Coronary artery (tissue), 2 donors: ENCODE measurements around the gene MED25.
A peak's percentile ranks its signal among the peaks of the same experiment; 100 is the strongest.

Experiments used
- DNase-seq: peaks from one replicate; pipeline ENCODE4 v3.0.0-alpha.2; 2017; ENCODE audit warnings: low spot score
- H3K27ac ChIP-seq, 2 donors: fragments of 200-600 bp; sonication (generic); one replicate each; pipeline ENCODE4 v1.5.1; 2016 to 2019
- H3K4me3 ChIP-seq: fragments of 200-600 bp; sonication (generic); 2 replicates; pipeline ENCODE4 v1.5.1; 2016; ENCODE audit warnings: mild to moderate bottlenecking, moderate library complexity
- CTCF ChIP-seq: fragments of 200-600 bp; sonication (generic); IDR thresholded peaks from one replicate; pipeline ENCODE4 v1.5.1; 2019; ENCODE audit warnings: antibody characterized with exemption

MED25 gene

GRCh38 chr19:49853852-49854377 is 35.8 kb downstream of the MED25 start:
- TF ChIP-seq CTCF, result no peak
- H3K27ac ChIP-seq, result no peak overlapping the region
- no peak overlapping the region for H3K4me3 ChIP-seq
- no peak for DNase-seq

GRCh38 chr19:49854378-49855263 is 36.5 kb downstream of the MED25 start:
- Histone ChIP-seq H3K4me3 (no peak overlapping the region), H3K27ac (no peak overlapping the region)
- DNase-seq, result no peak
- TF ChIP-seq CTCF, result no peak

GRCh38 chr19:49855277-49855675 is 37.2 kb downstream of the MED25 start:
- no peak for DNase-seq
- no peak overlapping the region for H3K4me3 ChIP-seq
- no peak overlapping the region for H3K27ac ChIP-seq
- no peak for TF ChIP-seq CTCF

GRCh38 chr19:49855676-49856573 is 37.8 kb downstream of the MED25 start:
- DNase-seq, result no peak

GRCh38 chr19:49856574-49857021 is 38.5 kb downstream of the MED25 start:
- Histone ChIP-seq H3K4me3 (no peak overlapping the region), H3K27ac (no peak overlapping the region)
- DNase-seq, result no peak
- no peak for TF ChIP-seq CTCF

More at GRCh38 chr19:49855676-49856573, 37.8 kb downstream of the MED25 start:
- no peak overlapping the region for H3K4me3 ChIP-seq
- no peak overlapping the region for H3K27ac ChIP-seq
- no peak for TF ChIP-seq CTCF

GRCh38 chr19:49857061-49857837 is 39.2 kb downstream of the MED25 start:
- no peak for TF ChIP-seq CTCF
- Histone ChIP-seq H3K4me3 (no peak overlapping the region), H3K27ac (peak overlapping the region in 1 of 2 donors; percentile 15)
- DNase-seq, result no peak
